ENCODE results near the gene LSM12. TPM values are rescaled to one million over a fixed set of nuclear protein-coding genes. Genes with fewer than 3 reads are reported as not detected.

The LSM12 gene
- total and polyA plus RNA-seq, 7 experiments from 2014 or later: 29.3 to 72.5 (median 39.9) TPM

DNA sequence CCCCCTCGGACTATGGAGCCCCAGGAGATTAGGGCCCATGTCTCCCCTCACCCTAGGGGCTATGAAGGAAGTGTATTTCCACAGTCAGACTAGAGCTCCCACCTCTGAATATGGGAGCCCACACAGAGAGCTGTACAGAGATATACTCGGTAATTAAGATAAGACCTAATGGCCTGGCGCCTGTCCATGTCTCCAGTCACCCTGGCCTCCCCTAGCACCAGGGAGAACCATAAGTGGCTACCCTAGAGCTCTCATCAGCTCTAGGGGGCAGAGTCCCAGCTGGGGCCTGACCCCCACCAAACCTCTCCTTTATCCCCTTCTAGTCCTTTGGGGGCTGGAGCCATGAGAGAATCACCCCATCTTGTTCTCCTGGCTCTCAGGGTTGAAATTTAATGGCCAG is 54.1 kb downstream of the LSM12 start:
- intact Hi-C loops (cut with micrococcal nuclease): loop anchor here (10.0 kb wide), 3 partner anchors 172 to 528 kb away; partner anchors contain the start of genes DHX8 (in 2 of the 2), GPATCH8 (in 1 of the 2) and TMUB2 (in 1 of the 2)
- ChIA-PET CTCF (interaction anchor here (0.6 kb wide), 1 partner anchor 84 kb away, joined by 3 read pairs; no protein-coding TSS in a partner anchor), POLR2A (interaction anchor here (0.8 to 1.4 kb wide), 2 partner anchors 10 to 20 kb away, joined by 3 read pairs; no protein-coding TSS in a partner anchor)
- H3K27me3 ChIP-seq (ENCODE audit: control insufficient read depth in 2 of 2, insufficient read depth in 2 of 2, low read length in 2 of 2): no peaks in the 10 kb centered on the region
- H3K9me3 ChIP-seq (ENCODE audit: control insufficient read depth in 2 of 3, low read length in 3 of 3): no peaks in the 10 kb centered on the region
- peaks cover 0 to 16% (median 0%) of the 10 kb centered on the region in 5 donors for H3K27me3 Mint-ChIP-seq
- H3K4me3 ChIP-seq (ENCODE audit: low read length): no peak overlapping the region
- peaks cover 15 to 23% of the 10 kb centered on the region in 2 donors for H3K4me1 ChIP-seq (ENCODE audit: control insufficient read depth in 2 of 2, insufficient read depth in 2 of 2, low read length in 2 of 2)
- H3K36me3 Mint-ChIP-seq: peaks cover 7 to 13% (median 9%) of the 10 kb centered on the region in 5 donors
- peaks cover 16 to 34% (median 22%) of the 10 kb centered on the region in 7 donors for H3K4me1 Mint-ChIP-seq
- ATAC-seq (no peak), DNase-seq (no peak)
- no peak overlapping the region for H3K27ac Mint-ChIP-seq
- peaks cover 0 to 4% (median 0%) of the 10 kb centered on the region in 11 donors for H3K9me3 Mint-ChIP-seq
- H3K36me3 ChIP-seq (ENCODE audit: control insufficient read depth in 2 of 3, insufficient read depth in 3 of 3, low read length in 3 of 3): peaks cover 0 to 12% (median 0%) of the 10 kb centered on the region in 3 experiments
- no peak overlapping the region for H3K27ac ChIP-seq (ENCODE audit: low read depth, low read length)
- peak overlapping the region in 1 of 10 donors; percentile 78 for H3K4me3 Mint-ChIP-seq

DNA sequence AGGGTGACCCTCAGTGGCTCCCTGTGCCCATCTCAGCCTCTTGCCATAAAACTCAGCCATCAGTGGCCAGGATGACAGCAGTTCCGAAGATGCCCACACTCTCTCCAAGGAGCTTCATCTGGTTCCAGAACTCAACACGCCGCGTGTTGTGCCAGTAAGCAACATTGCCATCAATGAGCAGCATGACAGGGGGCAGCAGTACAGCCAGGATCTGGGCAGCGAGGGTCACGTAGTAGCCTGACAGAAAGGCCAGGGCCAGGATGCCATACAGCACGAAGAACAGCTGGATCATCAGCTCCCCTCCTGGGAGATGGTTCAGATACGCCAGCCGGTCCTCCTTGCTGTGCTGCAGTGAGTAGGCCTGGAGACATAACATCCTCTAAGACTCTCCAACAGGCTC is 54.6 kb downstream of the LSM12 start:
- H3K27ac ChIP-seq (ENCODE audit: low read depth, low read length): no peak overlapping the region
- Mint-ChIP-seq H3K36me3 (peaks cover 7 to 13% (median 9%) of the 10 kb centered on the region in 5 donors), H3K4me1 (peaks cover 16 to 37% (median 25%) of the 10 kb centered on the region in 7 donors), H3K9me3 (peaks cover 0 to 4% (median 0%) of the 10 kb centered on the region in 11 donors), H3K27me3 (peaks cover 0 to 16% (median 0%) of the 10 kb centered on the region in 5 donors), H3K4me3 (peak overlapping the region in 1 of 10 donors; percentile 41), H3K27ac (no peak overlapping the region)
- no peaks in the 10 kb centered on the region for H3K9me3 ChIP-seq (ENCODE audit: control insufficient read depth in 2 of 3, low read length in 3 of 3)
- H3K27me3 ChIP-seq (ENCODE audit: control insufficient read depth in 2 of 2, insufficient read depth in 2 of 2, low read length in 2 of 2): no peaks in the 10 kb centered on the region
- H3K4me1 ChIP-seq (ENCODE audit: control insufficient read depth in 2 of 2, insufficient read depth in 2 of 2, low read length in 2 of 2): peaks cover 18 to 23% of the 10 kb centered on the region in 2 donors
- no peak for ATAC-seq
- no peak for DNase-seq
- ChIA-PET POLR2A (interaction anchor here (0.8 to 1.4 kb wide), 2 partner anchors 9 to 20 kb away, joined by 3 read pairs; no protein-coding TSS in a partner anchor), CTCF (no interaction called here)
- no peak overlapping the region for H3K4me3 ChIP-seq (ENCODE audit: low read length)
- intact Hi-C loops (cut with micrococcal nuclease): loop anchor here (10.0 kb wide), 3 partner anchors 173 to 527 kb away; partner anchors contain the start of genes DHX8 (in 2 of the 2), GPATCH8 (in 1 of the 2) and TMUB2 (in 1 of the 2)
- H3K36me3 ChIP-seq (ENCODE audit: control insufficient read depth in 2 of 3, insufficient read depth in 3 of 3, low read length in 3 of 3): peaks cover 0 to 12% (median 0%) of the 10 kb centered on the region in 3 experiments

DNA sequence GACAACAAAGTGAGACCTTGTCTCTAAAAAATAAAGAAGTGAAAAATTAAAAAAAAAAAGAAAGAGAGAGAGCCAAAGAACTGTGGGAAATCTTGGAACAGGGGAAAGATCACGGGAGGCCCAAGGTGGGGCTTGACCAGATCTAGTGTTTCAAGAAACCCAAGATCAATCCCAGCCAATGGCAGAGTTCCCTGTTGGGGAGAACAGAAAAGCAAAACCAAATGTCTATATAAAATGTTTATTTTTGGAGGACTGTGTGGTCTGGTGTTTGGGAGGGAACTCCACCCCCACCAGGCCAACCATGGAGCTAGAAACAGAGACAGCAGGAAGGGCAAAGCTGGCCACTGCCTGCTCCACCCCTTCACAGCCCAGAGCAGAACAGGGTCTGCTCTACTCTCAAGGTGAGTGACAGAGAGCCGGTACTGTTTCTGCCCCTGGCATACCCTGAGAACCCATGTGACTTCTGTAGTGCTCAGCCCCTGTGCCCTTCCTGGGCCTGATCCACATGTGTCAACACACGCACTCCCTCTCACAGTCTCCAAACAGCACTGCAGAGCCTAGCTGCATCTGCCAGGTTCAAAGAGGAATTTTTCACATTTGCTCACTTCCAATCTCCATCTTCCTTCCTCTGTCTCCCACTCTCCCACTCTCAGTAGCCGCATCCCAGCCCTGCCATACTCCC is 55.4 kb downstream of the LSM12 start:
- Mint-ChIP-seq H3K9me3 (peaks cover 0 to 4% (median 0%) of the 10 kb centered on the region in 11 donors), H3K27ac (peak overlapping the region in 1 of 9 donors; percentile 55), H3K4me1 (peaks cover 20 to 44% (median 30%) of the 10 kb centered on the region in 7 donors), H3K4me3 (peak overlapping the region in 2 of 10 donors; percentile 41 to 43), H3K36me3 (peaks cover 7 to 13% (median 9%) of the 10 kb centered on the region in 5 donors), H3K27me3 (peaks cover 0 to 19% (median 2%) of the 10 kb centered on the region in 5 donors)
- ChIA-PET CTCF (no interaction called here), POLR2A (no interaction called here)
- H3K27ac ChIP-seq (ENCODE audit: low read depth, low read length): no peak overlapping the region
- H3K4me3 ChIP-seq (ENCODE audit: low read length): no peak overlapping the region
- peaks cover 21 to 27% of the 10 kb centered on the region in 2 donors for H3K4me1 ChIP-seq (ENCODE audit: control insufficient read depth in 2 of 2, insufficient read depth in 2 of 2, low read length in 2 of 2)
- no peak for ATAC-seq
- peaks cover 0 to 12% (median 0%) of the 10 kb centered on the region in 3 experiments for H3K36me3 ChIP-seq (ENCODE audit: control insufficient read depth in 2 of 3, insufficient read depth in 3 of 3, low read length in 3 of 3)
- no peaks in the 10 kb centered on the region for H3K9me3 ChIP-seq (ENCODE audit: control insufficient read depth in 2 of 3, low read length in 3 of 3)
- DNase-seq: no peak
- H3K27me3 ChIP-seq (ENCODE audit: control insufficient read depth in 2 of 2, insufficient read depth in 2 of 2, low read length in 2 of 2): no peaks in the 10 kb centered on the region
- intact Hi-C loops (cut with micrococcal nuclease): loop anchor here (10.0 kb wide), 3 partner anchors 174 to 526 kb away; partner anchors contain the start of genes DHX8 (in 2 of the 2), GPATCH8 (in 1 of the 2) and TMUB2 (in 1 of the 2)

DNA sequence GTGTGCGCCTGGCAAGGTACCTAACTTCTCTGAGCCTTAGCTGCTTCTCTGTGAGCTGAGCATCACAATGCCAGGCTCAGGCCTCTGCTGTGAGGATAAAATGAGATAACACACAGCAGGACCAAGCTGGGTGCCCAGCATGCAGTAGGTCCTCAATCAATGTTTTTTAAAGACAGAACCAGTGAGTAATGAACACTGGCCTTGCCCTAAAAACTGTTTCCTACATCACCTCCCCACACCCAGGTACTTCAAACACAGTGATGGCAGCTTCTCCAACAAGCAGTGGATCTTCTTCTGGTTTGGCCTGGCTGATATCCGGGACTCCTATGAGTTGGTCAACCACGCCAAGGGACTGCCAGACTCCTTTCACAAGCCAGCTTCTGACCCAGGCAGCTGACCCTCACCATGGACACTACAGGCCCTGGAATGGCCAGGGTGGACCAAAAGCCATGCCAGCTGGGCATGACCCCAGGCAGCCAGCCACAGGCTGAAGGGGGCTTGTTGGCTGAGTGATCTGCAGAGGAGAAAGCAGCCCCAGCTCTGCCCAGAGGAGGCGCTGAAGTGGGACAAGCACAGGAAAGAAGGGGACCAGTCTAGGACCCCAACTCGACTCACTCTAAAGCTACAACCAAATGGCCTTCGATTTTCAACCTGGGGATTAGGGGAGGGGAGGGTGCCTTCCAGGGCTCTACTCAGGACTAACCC is 58.1 kb downstream of the LSM12 start:
- Histone ChIP-seq H3K9me3 (ENCODE audit: control insufficient read depth in 2 of 3, low read length in 3 of 3) (no peaks in the 10 kb centered on the region), H3K4me3 (ENCODE audit: low read length) (peak overlapping the region; percentile 89), H3K27me3 (ENCODE audit: control insufficient read depth in 2 of 2, insufficient read depth in 2 of 2, low read length in 2 of 2) (no peaks in the 10 kb centered on the region), H3K36me3 (ENCODE audit: control insufficient read depth in 2 of 3, insufficient read depth in 3 of 3, low read length in 3 of 3) (peaks cover 0 to 12% (median 0%) of the 10 kb centered on the region in 3 experiments), H3K27ac (ENCODE audit: low read depth, low read length) (peak overlapping the region; percentile 60), H3K4me1 (ENCODE audit: control insufficient read depth in 2 of 2, insufficient read depth in 2 of 2, low read length in 2 of 2) (peaks cover 19 to 26% of the 10 kb centered on the region in 2 donors)
- intact Hi-C loops (cut with micrococcal nuclease): loop anchor here in 1 of 2 donors (5.0 kb wide), 2 partner anchors 34 to 1186 kb away; partner anchors contain the start of gene BECN1
- Mint-ChIP-seq H3K27ac (peak overlapping the region in 8 of 9 donors; percentile 34 to 78 (median 63)), H3K27me3 (peaks cover 0 to 28% (median 4%) of the 10 kb centered on the region in 5 donors), H3K9me3 (peaks cover 0 to 4% (median 0%) of the 10 kb centered on the region in 11 donors), H3K4me1 (peaks cover 16 to 34% (median 26%) of the 10 kb centered on the region in 7 donors), H3K4me3 (peak overlapping the region; percentile 86 to 94 (median 90)), H3K36me3 (peaks cover 4 to 12% (median 9%) of the 10 kb centered on the region in 5 donors)
- ChIA-PET POLR2A (no interaction called here), CTCF (interaction anchor here (0.6 to 1.3 kb wide), 4 partner anchors 15 to 115 kb away, joined by 3 to 6 read pairs (median 4); partner anchors contain the start of gene HDAC5)
- ATAC-seq (no peak), DNase-seq (no peak)

DNA sequence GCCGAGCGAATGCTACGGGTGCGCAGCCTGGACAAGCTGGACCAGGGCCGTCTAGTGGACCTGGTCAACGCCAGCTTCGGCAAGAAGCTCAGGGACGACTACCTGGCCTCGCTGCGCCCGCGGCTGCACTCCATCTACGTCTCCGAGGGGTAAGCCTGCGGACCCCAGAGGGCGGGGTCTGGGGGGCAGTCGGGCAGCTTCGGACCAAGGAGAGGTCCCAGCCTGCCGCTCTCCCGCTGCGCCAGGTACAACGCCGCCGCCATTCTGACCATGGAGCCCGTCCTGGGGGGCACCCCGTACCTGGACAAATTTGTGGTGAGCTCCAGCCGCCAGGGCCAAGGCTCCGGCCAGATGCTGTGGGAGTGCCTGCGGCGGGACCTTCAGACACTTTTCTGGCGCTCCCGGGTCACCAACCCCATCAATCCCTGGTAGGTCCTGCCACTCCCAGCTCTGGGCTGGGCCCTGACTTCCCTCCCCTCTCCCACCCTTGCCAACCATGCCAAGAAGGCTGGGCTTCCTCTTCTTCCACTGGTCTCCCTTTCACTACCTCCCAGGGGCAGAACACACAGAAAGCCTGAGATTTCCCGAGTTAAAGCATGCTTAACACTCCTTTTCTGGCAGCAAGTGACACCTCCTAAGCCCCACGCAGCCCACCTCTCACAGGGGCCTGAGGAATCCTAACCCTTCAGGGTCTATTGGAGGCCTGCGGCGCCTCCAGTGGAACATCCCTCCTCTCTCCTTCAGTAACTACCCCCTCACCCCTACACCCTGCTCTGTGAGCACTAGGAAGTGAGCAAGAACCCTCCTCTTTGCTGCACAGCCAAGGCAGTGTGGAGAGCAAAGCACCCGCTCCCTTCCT is 58.9 kb downstream of the LSM12 start:
- intact Hi-C loops (cut with micrococcal nuclease): loop anchor here (1.0 to 5.0 kb wide), 9 partner anchors 35 to 1185 kb away; partner anchors contain the start of genes G6PC3 (in 2 of the 2), HDAC5 (in 2 of the 2), BECN1 (in 1 of the 2) and ETV4 (in 1 of the 2)
- Histone ChIP-seq H3K9me3 (ENCODE audit: control insufficient read depth in 2 of 3, low read length in 3 of 3) (no peaks in the 10 kb centered on the region), H3K27ac (ENCODE audit: low read depth, low read length) (peak overlapping the region; percentile 60), H3K36me3 (ENCODE audit: control insufficient read depth in 2 of 3, insufficient read depth in 3 of 3, low read length in 3 of 3) (peaks cover 0 to 12% (median 0%) of the 10 kb centered on the region in 3 experiments), H3K4me1 (ENCODE audit: control insufficient read depth in 2 of 2, insufficient read depth in 2 of 2, low read length in 2 of 2) (peaks cover 19 to 26% of the 10 kb centered on the region in 2 donors), H3K4me3 (ENCODE audit: low read length) (peak overlapping the region; percentile 89), H3K27me3 (ENCODE audit: control insufficient read depth in 2 of 2, insufficient read depth in 2 of 2, low read length in 2 of 2) (no peaks in the 10 kb centered on the region)
- ATAC-seq (no peak), DNase-seq (no peak)
- CTCF ChIA-PET: interaction anchor here (0.6 to 1.3 kb wide), 3 partner anchors 14 to 116 kb away, joined by 4 to 5 read pairs (median 4); partner anchors contain the start of gene HDAC5
- peak overlapping the region; percentile 40 to 85 (median 72) for H3K27ac Mint-ChIP-seq
- peak overlapping the region; percentile 86 to 94 (median 90) for H3K4me3 Mint-ChIP-seq
- POLR2A ChIA-PET: interaction anchor here (0.6 to 1.0 kb wide), 2 partner anchors 100 to 121 kb away, joined by 3 to 5 read pairs; partner anchors contain the start of gene MPP2
- peaks cover 0 to 4% (median 0%) of the 10 kb centered on the region in 11 donors for H3K9me3 Mint-ChIP-seq
- peaks cover 4 to 12% (median 9%) of the 10 kb centered on the region in 5 donors for H3K36me3 Mint-ChIP-seq
- peaks cover 16 to 30% (median 25%) of the 10 kb centered on the region in 7 donors for H3K4me1 Mint-ChIP-seq
- peaks cover 0 to 30% (median 4%) of the 10 kb centered on the region in 5 donors for H3K27me3 Mint-ChIP-seq
